Activated naive CD8-positive, alpha-beta T cell treated with anti-CD3 and anti-CD28 coated beads for 36 hours (primary cell): Measurements from ENCODE around the gene KRTAP29-1. TPM values are rescaled to one million over a fixed set of nuclear protein-coding genes. Genes with fewer than 3 reads are reported as not detected.
"Not testable (repeated sequence)": the region's sequence is repeated elsewhere in the genome, so short reads cannot be mapped to it uniquely, and the experiment has no call there.

Experiments
- DNase-seq: peaks from one replicate; pipeline ENCODE4 v3.0.0; 2021
- H3K27ac Mint-ChIP-seq: one replicate; pipeline ENCODE4 v1.8.0; 2022; ENCODE audit warnings: mild to moderate bottlenecking, moderate library complexity, mixed read lengths
- H3K27me3 Mint-ChIP-seq: one replicate; pipeline ENCODE4 v1.8.0; 2022; ENCODE audit warnings: mild to moderate bottlenecking, mixed read lengths
- H3K36me3 Mint-ChIP-seq: one replicate; pipeline ENCODE4 v1.8.0; 2021; ENCODE audit warnings: mild to moderate bottlenecking, mixed read lengths
- H3K4me1 Mint-ChIP-seq: one replicate; pipeline ENCODE4 v1.8.0; 2021; ENCODE audit warnings: mixed read lengths
- H3K4me3 Mint-ChIP-seq: one replicate; pipeline ENCODE4 v1.8.0; 2022; ENCODE audit warnings: mild to moderate bottlenecking, moderate library complexity, mixed read lengths
- H3K9me3 Mint-ChIP-seq: one replicate; pipeline ENCODE4 v1.8.0; 2022; ENCODE audit warnings: mixed read lengths
- total RNA-seq, 2 experiments: library from RNA; stranded (reverse); gene quantifications; one replicate each; pipeline ENCODE4 v1.2.3, GENCODE V29; 2021

Gene KRTAP29-1
- total RNA-seq, 2 experiments from 2014 or later, result not detected

DNA sequence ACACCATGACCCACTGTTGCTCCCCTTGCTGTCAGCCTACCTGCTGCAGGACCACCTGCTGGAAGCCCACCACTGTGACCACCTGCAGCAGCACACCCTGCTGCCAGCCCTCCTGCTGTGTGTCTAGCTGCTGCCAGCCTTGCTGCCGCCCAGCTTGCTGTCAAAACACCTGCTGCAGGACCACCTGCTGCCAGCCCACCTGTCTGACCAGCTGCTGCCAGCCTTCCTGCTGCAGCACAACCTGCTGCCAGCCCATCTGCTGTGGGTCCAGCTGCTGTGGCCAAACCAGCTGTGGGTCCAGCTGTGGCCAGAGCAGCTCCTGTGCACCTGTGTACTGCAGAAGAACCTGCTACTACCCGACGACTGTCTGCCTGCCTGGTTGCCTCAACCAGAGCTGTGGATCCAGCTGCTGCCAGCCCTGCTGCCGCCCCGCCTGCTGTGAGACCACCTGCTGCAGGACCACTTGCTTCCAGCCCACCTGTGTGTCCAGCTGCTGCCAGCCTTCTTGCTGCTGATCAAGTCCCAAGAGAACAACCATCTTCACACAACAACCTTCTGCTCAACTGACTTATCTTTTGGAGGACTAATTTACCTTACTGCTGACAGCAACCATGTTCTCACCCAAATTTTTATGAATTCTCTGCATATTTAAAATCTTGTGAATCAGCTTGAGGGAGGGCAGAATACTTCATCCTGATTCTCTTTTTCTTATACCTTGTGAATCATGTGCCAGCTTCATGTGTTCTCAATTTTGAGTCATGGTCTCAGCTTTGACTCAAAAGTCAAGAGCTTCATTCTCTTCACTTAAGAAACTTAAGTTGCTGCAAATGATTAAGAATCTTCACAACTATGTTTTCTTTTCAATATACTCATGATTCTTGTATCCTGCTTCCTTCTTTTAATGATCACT lies 47.0 kb downstream of the KRTAP29-1 start, which contains the start of gene KRTAP9-9:
Gene KRTAP9-9, plus strand, starts transcription at position 4 of the 910 bp plus-strand sequence.
- not testable (repeated sequence) for H3K4me3 Mint-ChIP-seq, H3K36me3 Mint-ChIP-seq, H3K9me3 Mint-ChIP-seq, H3K27ac Mint-ChIP-seq, H3K4me1 Mint-ChIP-seq, H3K27me3 Mint-ChIP-seq, DNase-seq

DNA sequence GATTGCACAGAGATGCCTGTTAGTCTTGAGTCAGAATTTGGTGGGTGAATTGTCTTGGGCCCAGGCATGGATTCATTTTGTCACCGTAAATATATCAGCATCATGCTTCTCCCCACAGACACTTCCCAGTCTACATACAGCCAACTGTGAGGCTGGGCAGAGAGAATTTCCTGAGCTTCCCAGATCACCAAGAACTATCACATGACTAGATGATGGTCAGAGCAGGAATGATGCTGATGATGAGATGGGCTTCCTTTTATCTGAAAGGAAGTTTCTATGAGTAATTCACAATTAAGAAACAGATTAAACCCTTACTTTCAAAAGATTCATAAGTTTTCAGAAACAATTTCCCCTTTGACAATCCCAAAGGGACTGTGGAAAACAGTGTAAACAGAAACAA lies 47.8 kb downstream of the KRTAP29-1 start:
- no peak for DNase-seq
- no peak overlapping the region for H3K27ac Mint-ChIP-seq
- H3K9me3 Mint-ChIP-seq, result no peaks in the 10 kb centered on the region
- H3K4me1 Mint-ChIP-seq, result peaks cover 1% of the 10 kb centered on the region
- H3K27me3 Mint-ChIP-seq, result no peaks in the 10 kb centered on the region
- H3K4me3 Mint-ChIP-seq, result no peak overlapping the region
- no peaks in the 10 kb centered on the region for H3K36me3 Mint-ChIP-seq

Other genes with a start within 250 kb of the KRTAP29-1 start
- not detected for gene KRTAP2-2, start 247.6 kb downstream of the KRTAP29-1 start, total RNA-seq
- not detected for gene KRTAP2-3, start 242.7 kb downstream of the KRTAP29-1 start, total RNA-seq
- not detected for gene KRTAP2-4, start 237.0 kb downstream of the KRTAP29-1 start, total RNA-seq
- gene KRTAP4-7, start 218.7 kb downstream of the KRTAP29-1 start, total RNA-seq, result not detected
- gene KRTAP4-8, start 204.7 kb downstream of the KRTAP29-1 start, total RNA-seq, result not detected
- not detected for gene KRTAP4-16, start 200.6 kb downstream of the KRTAP29-1 start, total RNA-seq
- gene KRTAP4-9, start 197.5 kb downstream of the KRTAP29-1 start, total RNA-seq, result not detected
- not detected for gene KRTAP4-11, start 184.5 kb downstream of the KRTAP29-1 start, total RNA-seq
- not detected for gene KRTAP4-12, start 178.7 kb downstream of the KRTAP29-1 start, total RNA-seq
- gene KRTAP4-6, start 162.3 kb downstream of the KRTAP29-1 start, total RNA-seq, result not detected
- gene KRTAP4-5, start 153.0 kb downstream of the KRTAP29-1 start, total RNA-seq, result not detected
- gene KRTAP4-4, start 142.1 kb downstream of the KRTAP29-1 start, total RNA-seq, result not detected
- gene KRTAP4-3, start 134.6 kb downstream of the KRTAP29-1 start, total RNA-seq, result not detected
- gene KRTAP4-2, start 124.6 kb downstream of the KRTAP29-1 start, total RNA-seq, result not detected
- not detected for gene KRTAP4-1, start 117.9 kb downstream of the KRTAP29-1 start, total RNA-seq
- not detected for gene KRTAP9-1, start 113.0 kb downstream of the KRTAP29-1 start, total RNA-seq
- gene KRTAP9-2, start 76.2 kb downstream of the KRTAP29-1 start, total RNA-seq, result not detected
- not detected for gene KRTAP9-3, start 70.4 kb downstream of the KRTAP29-1 start, total RNA-seq
- not detected for gene KRTAP9-8, start 64.9 kb downstream of the KRTAP29-1 start, total RNA-seq
- not detected for gene KRTAP9-4, start 53.2 kb downstream of the KRTAP29-1 start, total RNA-seq
- gene KRTAP9-9, start 47.5 kb downstream of the KRTAP29-1 start, total RNA-seq, result not detected
- gene KRTAP9-6, start 37.5 kb downstream of the KRTAP29-1 start, total RNA-seq, result not detected
- not detected for gene KRTAP9-7, start 27.2 kb downstream of the KRTAP29-1 start, total RNA-seq
- not detected for gene KRTAP16-1, start 6.5 kb upstream of the KRTAP29-1 start, total RNA-seq
- not detected for gene KRTAP17-1, start 12.9 kb upstream of the KRTAP29-1 start, total RNA-seq
- not detected for gene KRT33A, start 48.0 kb upstream of the KRTAP29-1 start, total RNA-seq
- not detected for gene KRT33B, start 67.0 kb upstream of the KRTAP29-1 start, total RNA-seq
- not detected for gene KRT34, start 79.5 kb upstream of the KRTAP29-1 start, total RNA-seq
- not detected for gene KRT31, start 94.8 kb upstream of the KRTAP29-1 start, total RNA-seq
- gene KRT37, start 121.7 kb upstream of the KRTAP29-1 start, total RNA-seq, result not detected
- gene KRT38, start 138.1 kb upstream of the KRTAP29-1 start, total RNA-seq, result not detected
- gene KRT32, start 164.5 kb upstream of the KRTAP29-1 start, total RNA-seq, result not detected
- gene KRT35, start 178.3 kb upstream of the KRTAP29-1 start, total RNA-seq, result not detected
- gene KRT36, start 187.1 kb upstream of the KRTAP29-1 start, total RNA-seq, result not detected
- gene KRT13, start 202.8 kb upstream of the KRTAP29-1 start, total RNA-seq, result not detected
- gene KRT15, start 216.0 kb upstream of the KRTAP29-1 start, total RNA-seq, result not detected
- gene KRT19, start 225.5 kb upstream of the KRTAP29-1 start, total RNA-seq, result not detected